RKO (cell line): ENCODE data around the gene CYP2B6.
"Not testable (repeated sequence)": the region's sequence is repeated elsewhere in the genome, so short reads cannot be mapped to it uniquely, and the experiment has no call there.

Source experiments
- DNase-seq: peaks from one replicate; pipeline ENCODE4 v3.0.0-alpha.2; 2016; ENCODE audit warnings: low spot score

CYP2B6 gene

DNA sequence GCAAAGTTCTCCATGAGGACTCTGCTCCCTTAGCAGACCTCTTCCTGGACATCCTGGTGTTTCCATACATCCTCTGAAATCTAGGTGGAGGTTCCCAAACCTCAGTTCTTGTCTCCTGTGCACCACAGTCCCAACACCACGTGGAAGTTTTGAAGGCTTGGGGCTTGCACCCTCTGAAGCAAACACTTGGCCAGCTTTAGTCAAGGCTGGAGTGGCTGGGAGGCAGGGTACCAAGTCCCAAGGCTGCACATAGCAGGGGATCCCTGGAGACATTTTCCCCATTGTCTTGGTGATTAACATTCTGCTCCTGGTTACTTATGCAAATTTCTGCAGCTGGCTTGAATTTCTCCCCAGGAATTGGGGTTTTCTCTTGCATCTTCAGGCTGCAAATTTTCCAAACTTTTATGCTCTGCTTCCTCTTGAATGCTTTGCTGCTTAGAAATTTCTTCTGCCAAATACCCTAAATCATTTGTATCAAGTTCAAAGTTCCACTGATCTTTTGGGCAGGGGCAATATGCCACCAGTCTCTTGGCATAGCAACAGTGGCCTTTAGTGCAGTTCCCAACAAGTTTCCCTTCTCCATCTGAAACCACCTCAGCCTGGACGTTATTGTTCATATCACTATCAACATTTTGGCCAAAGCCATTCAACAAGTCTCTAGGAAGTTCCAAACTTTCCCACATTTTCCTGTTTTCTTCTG, 10.2 kb upstream of the CYP2B6 start:
- not testable (repeated sequence) for DNase-seq

DNA sequence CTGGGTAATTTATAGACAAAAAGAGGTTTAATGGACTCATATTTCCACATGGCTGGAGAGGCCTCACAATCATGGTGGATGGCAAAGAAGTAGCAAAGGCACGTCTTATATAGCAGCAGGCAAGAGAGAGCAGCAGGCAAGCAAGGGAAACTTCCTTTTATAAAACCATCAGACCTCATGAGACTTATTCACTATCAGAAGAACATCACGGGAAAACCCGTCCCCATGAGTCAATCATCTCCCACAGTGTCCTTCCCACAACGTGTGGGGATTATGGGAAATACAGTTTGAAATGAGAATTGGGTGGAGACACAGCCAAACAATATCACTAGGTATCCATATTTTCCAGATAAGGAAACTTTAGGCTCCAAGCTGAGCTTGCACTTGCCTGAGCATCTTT, 9.5 kb upstream of the CYP2B6 start:
- no peak for DNase-seq

DNA sequence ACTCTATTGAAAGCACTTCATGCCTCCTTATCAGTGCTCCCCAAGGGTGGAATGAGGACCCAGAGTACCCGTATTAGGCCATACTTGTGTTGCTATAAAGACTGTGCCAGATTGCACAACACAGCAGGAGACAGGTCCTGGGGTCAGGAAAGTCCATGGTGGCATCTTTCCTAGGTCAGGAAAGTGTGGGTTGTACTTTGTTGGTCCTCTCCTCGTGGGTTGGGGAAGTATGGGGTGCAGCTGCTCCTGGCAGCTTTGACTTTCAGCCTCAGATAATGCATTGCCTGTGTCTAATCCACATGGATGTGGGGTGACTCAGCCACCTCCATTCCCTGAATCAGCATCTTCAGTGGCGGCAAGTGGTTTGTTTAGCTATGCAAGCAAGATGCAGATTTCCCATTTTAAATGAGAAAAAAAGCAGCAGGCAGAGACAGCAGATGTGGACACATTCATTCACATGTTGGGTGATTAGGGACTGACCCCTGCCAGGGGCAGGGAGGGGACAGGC, 8.4 kb upstream of the CYP2B6 start:
- DNase-seq = peak; percentile 43

DNA sequence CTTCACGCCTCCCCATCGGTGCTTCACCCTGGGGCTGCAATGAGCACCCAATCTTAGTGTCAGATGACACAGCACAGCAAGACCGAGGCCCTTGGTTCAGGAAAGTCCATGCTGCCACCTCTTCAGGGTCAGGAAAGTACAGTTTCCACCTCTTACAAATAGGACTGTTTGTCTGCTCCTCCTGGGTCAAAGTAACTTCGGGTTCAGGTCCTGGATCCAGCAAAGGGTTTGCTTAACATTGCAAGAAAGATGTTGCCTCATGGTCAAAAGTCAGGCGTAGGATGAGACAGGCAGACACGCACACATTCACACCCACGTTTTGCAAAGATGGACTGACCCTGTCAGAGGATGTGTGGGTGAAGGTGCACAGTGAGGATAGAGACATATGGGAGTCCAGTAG, 1.6 kb upstream of the CYP2B6 start:
- no peak for DNase-seq

DNA sequence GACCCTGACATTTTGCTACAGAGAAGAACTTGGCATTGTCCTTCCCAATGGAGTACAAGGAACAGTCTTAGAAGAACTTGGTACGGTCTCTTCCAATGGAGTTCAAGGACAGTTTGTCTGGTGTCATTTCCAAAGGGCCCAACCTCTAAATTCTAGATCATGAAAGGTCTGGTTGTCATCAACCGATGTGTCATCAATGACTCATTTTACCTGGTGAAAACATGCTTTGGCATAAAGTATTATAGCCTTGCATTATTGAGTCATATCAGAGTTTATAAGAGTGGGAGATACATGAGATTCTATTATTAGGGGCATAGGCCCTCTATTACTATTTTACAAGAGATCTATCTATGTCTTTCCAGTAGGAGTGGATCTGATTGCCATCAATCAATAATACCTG, 4.3 kb downstream of the CYP2B6 start:
- peak; percentile 12 for DNase-seq

DNA sequence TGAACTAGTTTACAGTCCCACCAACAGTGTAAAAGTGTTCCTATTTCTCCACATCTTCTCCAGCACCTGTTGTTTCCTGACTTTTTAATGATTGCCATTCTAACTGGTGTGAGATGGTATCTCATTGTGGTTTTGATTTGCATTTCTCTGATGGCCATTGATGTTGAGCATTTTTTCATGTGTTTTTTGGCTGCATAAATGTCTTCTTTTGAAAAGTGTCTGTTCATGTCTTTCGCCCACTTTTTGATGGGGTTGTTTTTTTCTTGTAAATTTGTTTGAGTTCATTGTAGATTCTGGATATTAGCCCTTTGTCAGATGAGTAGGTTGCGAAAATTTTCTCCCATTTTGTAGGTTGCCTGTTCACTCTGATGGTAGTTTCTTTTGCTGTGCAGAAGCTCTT, 7.9 kb downstream of the CYP2B6 start:
- DNase-seq = not testable (repeated sequence)

DNA sequence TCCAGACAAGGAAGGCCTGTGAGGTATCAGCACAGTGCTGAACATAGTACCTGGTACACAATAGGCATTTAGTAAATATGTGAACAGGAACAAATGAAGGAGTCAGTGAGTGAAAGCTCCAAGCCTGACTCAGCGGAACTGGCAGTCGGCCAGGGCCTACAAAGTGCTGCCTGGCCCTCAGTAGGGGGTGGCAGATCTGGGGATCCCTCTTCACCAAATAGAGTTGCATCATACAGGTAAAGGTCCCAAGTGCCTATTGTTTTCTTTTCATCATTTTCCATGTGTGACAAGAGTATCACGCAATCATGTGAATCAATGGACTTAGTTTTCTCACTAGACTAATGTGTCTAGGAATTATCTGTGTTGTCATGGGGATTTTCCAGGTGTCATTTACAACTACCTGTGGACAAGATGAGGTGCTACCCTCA, 9.2 kb downstream of the CYP2B6 start:
- DNase-seq = peak; percentile 7

DNA sequence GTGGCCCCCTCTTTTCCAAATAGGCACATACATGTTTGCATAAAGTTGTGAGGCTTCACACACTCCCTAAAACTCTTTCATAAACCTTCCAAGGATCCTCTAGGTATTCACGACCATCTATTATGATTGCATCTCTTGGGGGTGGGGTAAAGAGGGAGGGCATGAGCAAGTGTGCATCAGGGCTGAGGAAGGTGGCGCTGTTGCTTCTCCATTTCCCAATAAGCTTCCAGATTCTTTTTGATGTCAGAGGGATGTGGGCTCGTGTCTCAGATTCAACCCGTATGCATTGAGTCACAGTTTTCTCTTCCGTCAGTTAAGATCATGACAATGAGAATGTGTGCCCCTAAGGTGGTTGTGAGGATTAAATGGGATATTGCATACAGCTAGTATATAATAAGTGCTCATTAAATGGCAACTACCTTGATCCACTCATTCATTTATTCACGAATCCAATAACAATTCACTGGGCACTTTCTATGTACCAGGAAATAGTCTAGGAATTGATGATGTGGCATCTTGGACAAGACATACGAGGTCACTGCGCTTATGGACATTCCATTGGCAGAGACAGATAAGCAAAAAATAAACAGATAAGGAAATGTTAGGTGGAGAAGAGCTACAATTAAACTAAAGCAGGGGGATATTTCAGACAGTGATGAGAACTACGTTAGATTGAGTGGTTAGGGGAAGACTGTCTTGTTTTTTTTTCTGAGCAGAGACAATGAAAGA, 10.3 kb downstream of the CYP2B6 start:
- peak; percentile 18 for DNase-seq

DNA sequence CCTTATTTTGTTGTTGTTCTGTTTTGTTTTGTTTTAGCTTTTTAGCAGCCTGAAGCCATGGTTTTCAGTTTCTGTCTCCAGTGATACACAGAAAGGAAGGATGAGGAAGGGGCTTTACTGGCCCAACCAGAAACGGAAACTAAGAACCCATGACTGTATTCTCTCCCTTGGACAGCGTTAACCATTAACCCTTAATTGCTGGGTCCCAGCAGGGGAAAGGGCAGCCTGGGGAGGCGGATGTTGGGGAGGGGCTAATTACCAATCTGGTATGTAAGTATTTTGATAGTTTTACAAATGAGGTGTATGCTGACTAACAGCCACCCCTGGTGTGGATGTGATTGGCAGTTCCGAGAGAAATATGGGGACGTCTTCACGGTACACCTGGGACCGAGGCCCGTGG, 12.6 kb downstream of the CYP2B6 start:
- DNase-seq = not testable (repeated sequence)

DNA sequence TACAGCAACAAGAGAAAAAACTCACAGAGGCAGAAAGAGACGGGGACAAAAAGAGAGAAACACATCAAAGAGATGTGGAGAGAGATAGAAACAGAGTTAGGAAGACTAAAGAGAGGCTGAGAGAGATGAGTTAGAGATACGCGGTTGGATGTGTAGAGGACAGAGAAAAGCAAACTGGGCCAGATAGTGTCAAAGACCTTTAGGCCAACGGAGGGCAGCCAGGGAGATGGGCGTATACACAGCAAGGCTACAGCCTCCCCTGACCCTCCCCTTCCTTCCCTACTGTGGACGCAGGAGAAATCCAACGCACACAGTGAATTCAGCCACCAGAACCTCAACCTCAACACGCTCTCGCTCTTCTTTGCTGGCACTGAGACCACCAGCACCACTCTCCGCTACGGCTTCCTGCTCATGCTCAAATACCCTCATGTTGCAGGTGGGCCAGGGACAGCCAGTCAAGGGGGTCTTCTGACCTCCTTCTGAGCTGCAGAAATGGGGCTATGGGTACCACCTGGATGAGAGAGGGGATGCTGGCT, 18.7 kb downstream of the CYP2B6 start:
- no peak for DNase-seq

DNA sequence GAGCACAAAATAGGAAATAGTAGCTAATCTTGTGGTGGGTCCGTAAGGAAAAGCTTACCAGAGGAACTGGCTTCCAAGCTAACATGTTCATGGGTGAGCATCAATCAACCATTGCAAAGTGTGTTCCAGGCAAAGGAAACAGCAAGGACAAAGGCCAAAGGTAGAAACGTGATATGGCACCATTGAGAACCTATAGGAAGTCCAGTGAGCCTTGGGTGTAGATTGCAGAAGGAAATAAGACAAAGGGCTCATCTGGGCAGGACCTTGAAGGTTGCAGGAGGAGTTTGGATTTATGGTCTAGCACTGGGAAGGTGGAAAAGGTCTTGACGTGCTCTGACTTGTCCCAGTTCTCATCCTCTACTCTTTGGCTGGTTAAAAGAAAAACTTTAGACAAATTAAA, 22.3 kb downstream of the CYP2B6 start:
- DNase-seq = no peak

DNA sequence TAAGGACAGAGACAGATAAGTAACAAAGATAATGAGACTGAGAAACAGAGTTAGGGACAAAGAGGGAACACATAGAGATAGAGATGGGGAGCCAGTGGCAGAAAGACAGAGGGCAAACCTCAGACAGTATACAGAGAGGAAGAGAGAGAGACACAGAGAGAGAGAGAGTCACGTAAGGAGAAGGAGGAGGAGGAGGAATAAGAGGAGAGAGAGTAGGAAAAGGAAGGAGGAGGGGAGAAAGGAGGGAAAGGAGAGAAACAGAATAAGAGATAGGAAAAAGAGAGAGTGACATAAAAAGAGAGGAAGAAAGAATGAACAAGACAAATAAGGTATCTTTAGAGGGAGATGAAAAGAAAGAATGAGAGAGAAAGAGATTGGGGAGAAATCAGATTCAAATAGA, 23.6 kb downstream of the CYP2B6 start:
- DNase-seq = no peak

DNA sequence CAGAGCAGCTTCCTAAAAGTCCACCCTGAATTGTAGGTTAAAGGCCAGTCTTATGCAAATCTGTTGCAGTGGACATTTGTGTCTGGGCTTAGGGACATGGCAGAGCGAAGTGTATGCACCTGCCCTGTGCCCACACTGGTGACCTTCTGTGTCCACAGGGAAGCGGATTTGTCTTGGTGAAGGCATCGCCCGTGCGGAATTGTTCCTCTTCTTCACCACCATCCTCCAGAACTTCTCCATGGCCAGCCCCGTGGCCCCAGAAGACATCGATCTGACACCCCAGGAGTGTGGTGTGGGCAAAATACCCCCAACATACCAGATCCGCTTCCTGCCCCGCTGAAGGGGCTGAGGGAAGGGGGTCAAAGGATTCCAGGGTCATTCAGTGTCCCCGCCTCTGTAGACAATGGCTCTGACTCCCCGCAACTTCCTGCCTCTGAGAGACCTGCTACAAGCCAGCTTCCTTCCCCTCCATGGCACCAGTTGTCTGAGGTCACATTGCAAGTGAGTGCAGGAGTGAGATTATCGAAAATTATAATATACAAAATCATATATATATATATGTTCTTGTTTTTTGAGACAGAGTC, 25.5 kb downstream of the CYP2B6 start:
- DNase-seq = no peak

DNA sequence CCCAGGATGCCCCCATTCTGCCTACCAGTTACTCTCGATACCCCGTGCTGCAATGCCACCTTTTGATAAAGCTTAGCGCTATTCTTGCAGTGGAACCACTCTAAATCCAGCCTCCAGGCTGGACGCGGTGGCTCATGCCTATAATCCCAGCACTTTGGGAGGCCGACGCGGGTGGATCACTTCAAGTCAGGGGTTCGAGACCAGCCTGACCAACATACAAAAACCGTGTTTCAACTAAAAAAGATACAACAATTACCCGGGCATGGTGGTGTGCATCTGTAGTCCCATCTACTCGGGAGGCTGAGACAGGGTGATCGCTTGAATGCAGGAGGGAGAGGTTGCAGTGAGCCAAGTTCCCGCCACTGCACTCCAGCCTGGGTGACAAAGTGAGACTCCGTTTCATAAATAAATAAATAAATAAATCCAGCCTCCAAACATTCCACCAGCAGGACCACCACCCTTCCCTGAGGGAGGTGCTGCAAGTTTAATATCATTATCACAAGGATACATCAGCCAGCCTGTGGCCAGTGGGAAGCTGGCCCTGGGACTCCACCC, 27.7 kb downstream of the CYP2B6 start:
- DNase-seq = no peak

DNA sequence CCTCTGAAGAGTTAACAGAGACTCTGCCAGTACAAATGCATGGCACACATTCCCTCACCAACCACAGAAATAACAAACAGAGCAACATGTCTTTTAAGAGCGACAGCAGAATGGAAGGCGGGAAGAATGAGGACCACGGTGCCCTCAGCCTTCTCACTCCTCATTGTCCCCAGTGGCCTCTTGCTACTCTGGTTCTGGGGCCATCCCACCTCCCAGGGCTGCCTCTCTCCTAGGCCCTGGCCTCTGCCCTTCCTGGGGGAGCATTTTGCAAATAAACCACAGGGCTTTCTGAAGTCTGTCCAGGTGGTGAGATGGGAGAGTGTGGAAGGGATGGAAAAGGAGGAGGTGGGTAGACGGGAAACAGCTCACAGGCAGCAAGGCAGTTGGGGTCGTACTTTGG, 28.3 kb downstream of the CYP2B6 start:
- DNase-seq = no peak

DNA sequence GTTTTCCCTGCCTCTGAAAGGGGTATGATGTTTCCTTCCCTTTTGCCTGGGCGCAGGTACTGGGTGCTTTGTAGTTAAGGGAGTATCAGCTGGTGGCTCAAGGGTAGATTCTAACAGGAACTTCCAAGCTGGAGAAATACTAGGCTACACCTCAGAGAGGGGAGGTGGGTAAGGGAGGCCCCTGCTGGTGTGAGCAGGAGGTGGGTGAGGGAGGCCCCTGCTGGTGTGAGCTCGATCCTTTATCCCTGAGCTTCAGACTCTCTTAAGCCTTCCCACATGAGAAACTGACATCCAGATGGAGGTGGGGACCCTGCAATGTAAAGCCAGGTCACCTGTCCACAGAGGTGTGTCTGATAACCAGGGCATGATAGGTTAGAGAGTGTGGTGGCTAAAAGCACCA, 32.1 kb downstream of the CYP2B6 start:
- DNase-seq = no peak

DNA sequence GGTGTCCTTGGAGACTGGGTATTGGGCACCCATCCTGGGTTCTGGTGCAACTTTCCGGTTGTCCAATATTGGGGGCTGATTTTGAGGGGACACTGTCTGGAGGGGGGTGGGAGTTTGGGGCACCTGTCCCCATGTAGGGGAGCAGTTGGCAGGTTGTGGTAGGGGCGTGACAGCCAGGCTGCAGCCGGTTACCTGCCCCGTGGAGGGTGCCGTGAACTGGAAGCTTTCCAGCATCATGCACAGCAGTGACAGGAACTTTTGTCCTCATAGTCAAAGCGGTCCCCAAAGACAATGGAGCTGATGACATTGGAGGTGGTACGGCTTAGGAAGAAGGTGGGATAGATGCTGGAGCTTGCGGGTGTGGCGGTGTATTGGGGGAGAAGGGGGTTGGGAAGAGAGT, 34.3 kb downstream of the CYP2B6 start:
- DNase-seq = no peak

DNA sequence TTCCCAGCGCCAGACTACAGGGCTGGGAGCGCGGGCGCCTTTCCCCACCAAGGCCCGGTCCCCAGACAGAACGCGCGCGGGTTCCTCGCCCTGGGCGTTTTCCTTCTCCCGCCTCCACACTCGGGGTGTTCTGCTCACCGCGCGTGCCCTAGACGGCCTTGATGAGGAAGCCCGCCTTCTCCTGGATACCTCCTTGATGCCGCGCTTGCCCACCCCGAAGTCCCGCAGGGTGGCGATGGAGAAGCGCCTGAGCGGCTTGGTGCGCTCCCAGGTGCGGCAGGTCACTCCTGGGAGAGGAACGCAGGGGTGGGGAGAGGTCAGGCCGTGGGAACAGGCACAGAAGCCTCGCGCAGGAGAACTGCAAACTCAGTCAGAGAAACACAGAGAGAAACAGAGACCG, 34.8 kb downstream of the CYP2B6 start:
- no peak for DNase-seq

DNA sequence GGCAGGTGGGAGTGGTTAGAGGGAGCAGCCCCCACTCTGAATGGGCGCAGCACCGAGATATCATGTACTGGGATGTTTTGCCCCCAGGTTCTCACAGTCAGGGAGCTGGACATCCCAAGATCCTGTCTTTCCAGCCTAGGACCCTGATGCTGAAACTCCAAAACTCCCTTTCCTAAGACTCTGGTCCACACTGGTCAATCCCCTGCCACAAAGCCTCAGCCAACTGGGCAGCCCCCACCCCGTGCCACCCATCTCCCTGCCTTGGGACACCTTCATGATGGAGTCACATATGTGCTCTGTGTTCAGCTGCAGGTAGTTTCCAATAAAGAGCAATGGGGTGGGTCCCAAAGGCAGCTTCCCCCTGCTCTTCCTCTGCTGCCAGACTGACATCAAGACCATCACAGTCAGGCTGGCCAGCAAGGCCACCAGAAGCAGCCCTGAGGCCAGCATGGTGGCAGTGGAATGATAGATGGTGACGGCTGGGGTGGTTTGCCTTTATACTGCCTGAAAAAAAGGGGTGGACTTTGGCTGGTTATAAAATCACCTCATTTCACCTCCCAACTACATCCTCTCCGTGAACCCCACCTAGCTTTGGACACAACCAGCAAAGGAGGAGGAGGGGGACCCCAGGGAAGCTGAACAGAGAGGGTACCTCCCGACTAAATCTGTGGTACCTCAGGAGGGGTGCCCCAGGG, 36.3 kb downstream of the CYP2B6 start:
- DNase-seq = no peak

DNA sequence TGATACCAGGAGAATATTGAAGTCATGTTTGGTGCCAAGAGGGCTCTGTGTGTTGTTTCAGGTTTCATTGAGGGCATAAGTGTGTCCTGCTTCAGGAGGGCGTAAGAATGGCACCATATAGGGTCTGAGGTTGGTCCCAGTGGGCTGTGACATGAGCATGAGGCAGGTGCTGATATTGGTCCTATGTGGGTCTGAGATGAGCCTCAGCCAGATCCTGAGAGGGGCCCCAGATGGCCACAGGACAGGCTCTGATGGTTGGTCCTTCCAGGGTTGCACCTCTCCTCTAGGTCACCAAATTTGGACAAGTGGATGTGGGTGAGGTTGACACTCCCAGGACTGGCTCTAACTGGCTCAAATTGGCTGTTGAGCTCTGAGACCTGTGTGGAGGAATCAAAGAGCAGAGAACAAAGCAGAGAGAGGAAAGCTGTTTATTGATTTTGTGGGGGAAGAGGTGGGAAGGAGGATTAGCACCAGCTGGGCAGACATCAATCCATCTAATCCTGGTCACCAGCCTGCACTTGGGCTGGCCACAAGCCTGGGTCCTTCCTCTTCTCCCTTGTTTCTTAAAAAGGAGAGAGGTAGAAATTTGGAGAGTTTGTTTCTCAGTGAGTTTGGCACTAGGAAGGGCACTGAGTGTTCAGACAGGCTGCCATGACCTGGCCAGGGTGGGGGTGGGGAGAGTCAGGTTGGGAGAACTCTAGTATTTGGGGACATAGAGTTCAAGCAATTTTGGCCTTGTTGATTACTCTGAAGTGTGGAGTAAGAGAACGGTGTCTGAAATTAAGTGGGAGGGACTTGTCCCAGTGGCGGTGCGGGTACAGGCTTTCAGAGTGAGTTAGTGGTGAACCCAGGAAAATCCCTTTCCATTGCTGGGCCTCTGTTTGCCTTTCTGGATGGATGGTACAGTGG, 38.7 kb downstream of the CYP2B6 start:
- no peak for DNase-seq

DNA sequence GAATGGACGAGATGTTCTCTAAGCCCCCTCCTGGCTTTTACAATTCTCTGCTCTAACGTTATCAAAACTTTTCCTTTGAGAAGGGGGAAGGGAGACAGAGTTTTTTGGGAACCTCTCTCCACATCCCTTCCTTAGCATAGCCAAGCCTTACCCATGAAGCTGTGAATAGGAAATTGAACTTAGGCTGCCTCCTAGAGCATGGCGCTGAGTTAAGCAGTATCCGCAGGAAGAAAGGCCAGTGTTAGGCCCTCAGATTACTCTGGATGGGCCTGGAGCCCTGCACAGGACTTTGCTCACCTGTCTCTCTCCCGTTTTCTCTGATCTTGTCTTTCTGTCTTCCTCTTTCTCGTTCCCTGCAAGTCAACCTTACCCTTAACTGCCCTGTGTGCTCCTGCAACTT, 39.6 kb downstream of the CYP2B6 start:
- no peak for DNase-seq
